ENCODE results near the gene MICU2. TPM values are rescaled to one million over a fixed set of nuclear protein-coding genes. Genes with fewer than 3 reads are reported as not detected.

Gene MICU2
- total and polyA plus RNA-seq, 9 donors, result 57.5 to 78.8 (median 64.4) TPM

DNA sequence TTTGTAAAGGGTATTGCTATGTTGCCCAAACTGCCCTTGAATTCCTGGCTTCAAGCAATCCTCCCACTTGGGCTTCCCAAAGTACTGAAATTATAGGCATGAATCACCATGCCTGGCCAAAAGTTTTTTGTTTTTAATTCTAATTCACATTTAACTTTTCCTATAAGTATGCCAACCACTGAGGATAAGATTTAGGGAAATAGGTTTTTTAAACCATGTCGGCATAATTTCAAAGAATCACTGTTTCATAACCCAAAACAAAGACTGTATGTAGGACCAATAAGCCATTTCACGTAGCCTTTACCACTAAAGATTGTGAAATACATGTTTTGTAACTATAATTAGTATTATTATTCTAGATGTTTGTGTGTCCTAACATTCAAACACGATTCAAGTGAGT is 153.0 kb downstream of the MICU2 start:
- no CpG with 5 or more reads among the region's 3 CpGs for WGBS (ENCODE audit: insufficient coverage)
- Histone ChIP-seq H3K27me3 (ENCODE audit: control insufficient read depth, insufficient read depth, low read length) (no peaks in the 10 kb centered on the region), H3K27ac (ENCODE audit: low read length) (no peak overlapping the region)

GRCh38 chr13:21446656-21447055 is 157.3 kb downstream of the MICU2 start:
- no peaks in the 10 kb centered on the region for H3K9me3 ChIP-seq (replicated peaks; ENCODE audit: control insufficient read depth, low read depth, low read length)
- no peak for DNase-seq
- no peaks in the 10 kb centered on the region for H3K27me3 ChIP-seq (ENCODE audit: control insufficient read depth, insufficient read depth, low read length)
- 80% methylated on average over 1 of the region's 2 CpGs for WGBS (ENCODE audit: insufficient coverage)
- H3K36me3 ChIP-seq (ENCODE audit: control insufficient read depth, insufficient read depth, low read length), result no peaks in the 10 kb centered on the region
- H3K27ac ChIP-seq (ENCODE audit: low read length), result no peak overlapping the region
- no peaks in the 10 kb centered on the region for H3K4me1 ChIP-seq (ENCODE audit: control insufficient read depth, insufficient read depth, low read length)
- H3K4me3 ChIP-seq (ENCODE audit: low read length), result no peak overlapping the region

More for the DNA sequence above, 153.0 kb downstream of the MICU2 start:
- DNase-seq, result no peak
- Histone ChIP-seq H3K4me1 (ENCODE audit: control insufficient read depth, insufficient read depth, low read length) (no peaks in the 10 kb centered on the region), H3K36me3 (ENCODE audit: control insufficient read depth, insufficient read depth, low read length) (no peaks in the 10 kb centered on the region), H3K4me3 (ENCODE audit: low read length) (no peak overlapping the region), H3K9me3 (replicated peaks; ENCODE audit: control insufficient read depth, low read depth, low read length) (peaks cover 2% of the 10 kb centered on the region)

- WGBS (ENCODE audit: insufficient coverage), result 85% methylated on average over 6 of the region's 6 CpGs
- H3K36me3 ChIP-seq (ENCODE audit: control insufficient read depth, insufficient read depth, low read length), result no peaks in the 10 kb centered on the region
- no peaks in the 10 kb centered on the region for H3K9me3 ChIP-seq (replicated peaks; ENCODE audit: control insufficient read depth, low read depth, low read length)
- H3K27me3 ChIP-seq (ENCODE audit: control insufficient read depth, insufficient read depth, low read length), result no peaks in the 10 kb centered on the region
- no peak overlapping the region for H3K4me3 ChIP-seq (ENCODE audit: low read length)
- H3K4me1 ChIP-seq (ENCODE audit: control insufficient read depth, insufficient read depth, low read length), result no peaks in the 10 kb centered on the region
- H3K27ac ChIP-seq (ENCODE audit: low read length), result no peak overlapping the region
- DNase-seq, result no peak
Measured at GRCh38 chr13:21445759-21446158, 158.2 kb downstream of the MICU2 start.

- Histone ChIP-seq H3K9me3 (replicated peaks; ENCODE audit: control insufficient read depth, low read depth, low read length) (peaks cover 10% of the 10 kb centered on the region), H3K4me3 (ENCODE audit: low read length) (no peak overlapping the region), H3K36me3 (ENCODE audit: control insufficient read depth, insufficient read depth, low read length) (no peaks in the 10 kb centered on the region), H3K4me1 (ENCODE audit: control insufficient read depth, insufficient read depth, low read length) (no peaks in the 10 kb centered on the region), H3K27me3 (ENCODE audit: control insufficient read depth, insufficient read depth, low read length) (no peaks in the 10 kb centered on the region), H3K27ac (ENCODE audit: low read length) (no peak overlapping the region)
- 100% methylated on average over 1 of the region's 1 CpG for WGBS (ENCODE audit: insufficient coverage)
- DNase-seq, result no peak
Measured at GRCh38 chr13:21443171-21443570, 160.8 kb downstream of the MICU2 start.

Other genes with a start within 250 kb of the MICU2 start
- 37.2 TPM for gene ZDHHC20, start 144.9 kb downstream of the MICU2 start, total RNA-seq
- gene ZDHHC20, start 144.9 kb downstream of the MICU2 start, polyA plus RNA-seq (ENCODE audit: insufficient read depth in 1 of 8, insufficient read length in 8 of 8, low replicate concordance in 1 of 8), result 10 to 100 TPM; 29.2 to 61.6 (median 37.0) TPM
- gene FGF9, start 66.9 kb upstream of the MICU2 start, total RNA-seq, result 6.2 TPM
- gene FGF9, start 66.9 kb upstream of the MICU2 start, polyA plus RNA-seq (ENCODE audit: insufficient read depth in 1 of 8, insufficient read length in 8 of 8, low replicate concordance in 1 of 8), result 10 to 100 TPM in 2 of 8 donors, 1 to 10 TPM in 6; 7.2 to 17.2 (median 7.5) TPM

All from muscle of leg (tissue), 11 donors.